HL-60 (cell line): ENCODE data around the gene OSBPL6.

Experiments used
- DNase-seq, 2 experiments: peaks; one replicate each; pipeline ENCODE4 v3.0.0-alpha.2; 2010 to 2020; ENCODE audit warnings: low read depth in 1 of 2, low spot score in 1 of 2
- H3K27ac ChIP-seq: fragments of 250-450 bp; sonication (Bioruptor Pico); replicated peaks from 2 replicates; pipeline ENCODE4 v1.5.1; 2020; ENCODE audit warnings: mild to moderate bottlenecking, moderate library complexity
- H3K27me3 ChIP-seq: fragments of 250-450 bp; sonication (Bioruptor Pico); 2 replicates; pipeline ENCODE4 v1.5.1; 2021; ENCODE audit warnings: mild to moderate bottlenecking, moderate library complexity; ENCODE audit not compliant: insufficient read depth, poor library complexity, severe bottlenecking
- H3K4me3 ChIP-seq: replicated peaks from 2 replicates; pipeline ENCODE4 v1.5.1; 2011; ENCODE audit warnings: mild to moderate bottlenecking, control low read depth, low read length; ENCODE audit not compliant: insufficient read depth
- CTCF ChIP-seq: IDR thresholded peaks from one replicate; pipeline ENCODE4 v1.5.1; 2011; ENCODE audit warnings: low read length, control low read depth, inconsistent platforms; ENCODE audit not compliant: insufficient read depth
- GABPA ChIP-seq: IDR thresholded peaks from 2 replicates; pipeline ENCODE4 v1.6.1; 2012; ENCODE audit warnings: low read depth
- POLR2AphosphoS5 ChIP-seq: IDR thresholded peaks from 2 replicates; pipeline ENCODE4 v1.6.1; 2012; ENCODE audit warnings: low read depth
- REST ChIP-seq: IDR thresholded peaks from 2 replicates; pipeline ENCODE4 v1.6.1; 2012; ENCODE audit warnings: low read depth; ENCODE audit not compliant: insufficient replicate concordance
- SPI1 ChIP-seq: IDR thresholded peaks from 2 replicates; pipeline ENCODE4 v1.6.1; 2012; ENCODE audit warnings: low read depth, mild to moderate bottlenecking, borderline replicate concordance

The OSBPL6 gene

GRCh38 chr2:178187861-178188260 lies 6.5 kb upstream of the OSBPL6 start:
- Histone ChIP-seq H3K27ac (no peak overlapping the region), H3K4me3 (no peak overlapping the region), H3K27me3 (peaks cover 15% of the 10 kb centered on the region)
- no peak for TF ChIP-seq POLR2AphosphoS5
- no peak for DNase-seq

GRCh38 chr2:178188466-178188865 lies 5.8 kb upstream of the OSBPL6 start:
- H3K27me3 ChIP-seq = peaks cover 21% of the 10 kb centered on the region
- TF ChIP-seq REST = no peak
- TF ChIP-seq CTCF = no peak
- TF ChIP-seq SPI1 = no peak
- no peak for TF ChIP-seq GABPA
- TF ChIP-seq POLR2AphosphoS5 = no peak
- no peak for DNase-seq
- H3K27ac ChIP-seq = no peak overlapping the region
- H3K4me3 ChIP-seq = no peak overlapping the region

GRCh38 chr2:178191004-178191508 lies 3.3 kb upstream of the OSBPL6 start:
- H3K4me3 ChIP-seq = no peak overlapping the region
- no peak for TF ChIP-seq CTCF
- TF ChIP-seq SPI1 = no peak
- TF ChIP-seq POLR2AphosphoS5 = no peak
- no peak for TF ChIP-seq REST
- TF ChIP-seq GABPA = no peak
- H3K27me3 ChIP-seq = peaks cover 41% of the 10 kb centered on the region
- no peak for DNase-seq
- no peak overlapping the region for H3K27ac ChIP-seq

- peaks cover 45% of the 10 kb centered on the region for H3K27me3 ChIP-seq
- TF ChIP-seq GABPA (no peak), POLR2AphosphoS5 (no peak), REST (no peak), CTCF (no peak), SPI1 (no peak)
- DNase-seq = no peak
- H3K27ac ChIP-seq = no peak overlapping the region
- no peak overlapping the region for H3K4me3 ChIP-seq
Measured at GRCh38 chr2:178191511-178191910, 2.8 kb upstream of the OSBPL6 start.
